HEK293 (cell line): ENCODE measurements around the gene OPCML.

Experiments
- CTCF ChIA-PET: fragments of 350-600 bp; formaldehyde crosslinking; extraction: SDS; loops from one replicate; lab custom pipeline; 2021; ENCODE audit warnings: antibody characterized with exemption; lab: Yijun Ruan, JAX
- POLR2A ChIA-PET: fragments of 300-600 bp; formaldehyde crosslinking; extraction: SDS; loops from one replicate; lab custom pipeline; 2020; ENCODE audit warnings: antibody characterized with exemption, inconsistent platforms; lab: Yijun Ruan, JAX
- H3K27ac ChIP-seq: fragments of 200-500 bp; sonication (Bioruptor generic); 2 replicates; pipeline ENCODE4 v1.5.1; 2014; ENCODE audit warnings: low read depth, low read length, control low read depth, inconsistent platforms; ENCODE audit errors: extremely low read depth
- H3K36me3 ChIP-seq, 2 experiments: fragments of 200-500 bp in 1 of 2; sonication (Bioruptor generic) in 1 of 2; 1 replicate in 1 of 2; 2 replicates in 1 of 2; pipeline ENCODE4 v1.5.1; 2014 to 2017; ENCODE audit warnings: inconsistent platforms in 2 of 2, low read length in 2 of 2; ENCODE audit not compliant: control insufficient read depth in 2 of 2, insufficient read depth in 1 of 2
- H3K4me1 ChIP-seq: fragments of 200-500 bp; sonication (Bioruptor generic); 2 replicates; pipeline ENCODE4 v1.5.1; 2014; ENCODE audit warnings: mild to moderate bottlenecking, low read length, inconsistent platforms; ENCODE audit not compliant: control insufficient read depth, insufficient read depth
- H3K4me3 ChIP-seq: 2 replicates; pipeline ENCODE4 v1.5.1; 2011; ENCODE audit warnings: low read depth, mild to moderate bottlenecking, control low read depth, low read length, moderate library complexity
- H3K9me3 ChIP-seq: fragments of 200-500 bp; sonication (Bioruptor generic); 2 replicates; pipeline ENCODE4 v1.5.1; 2014; ENCODE audit warnings: low read depth, low read length, inconsistent platforms; ENCODE audit not compliant: control insufficient read depth, insufficient read depth
- BCL11A ChIP-seq: fragments of 450-650 bp; formaldehyde crosslinking; IDR thresholded peaks from 2 replicates; pipeline ENCODE4 v1.5.1; 2016; ENCODE audit warnings: low read depth, missing biosample characterization, missing genetic modification characterization
- INSM2 ChIP-seq: fragments of 450-650 bp; formaldehyde crosslinking; IDR thresholded peaks from 2 replicates; pipeline ENCODE4 v1.5.1; 2016; ENCODE audit warnings: missing biosample characterization, missing genetic modification characterization
- KLF1 ChIP-seq: fragments of 450-650 bp; formaldehyde crosslinking; IDR thresholded peaks from 2 replicates; pipeline ENCODE4 v1.5.1; 2016; ENCODE audit warnings: missing biosample characterization, missing genetic modification characterization
- KLF8 ChIP-seq: fragments of 450-650 bp; formaldehyde crosslinking; IDR thresholded peaks from 2 replicates; pipeline ENCODE4 v1.5.1; 2016; ENCODE audit warnings: missing biosample characterization, missing genetic modification characterization
- PRDM1 ChIP-seq: fragments of 450-650 bp; formaldehyde crosslinking; IDR thresholded peaks from 2 replicates; pipeline ENCODE4; 2016; ENCODE audit warnings: missing biosample characterization, missing genetic modification characterization
- PRDM2 ChIP-seq: fragments of 450-650 bp; formaldehyde crosslinking; IDR thresholded peaks from 2 replicates; pipeline ENCODE4 v1.5.1; 2016; ENCODE audit warnings: missing biosample characterization, missing genetic modification characterization, borderline replicate concordance
- PRDM6 ChIP-seq: fragments of 450-650 bp; formaldehyde crosslinking; IDR thresholded peaks from 2 replicates; pipeline ENCODE4 v1.5.1; 2017; ENCODE audit warnings: missing biosample characterization, missing genetic modification characterization
- SP2 ChIP-seq: fragments of 450-650 bp; formaldehyde crosslinking; IDR thresholded peaks from 2 replicates; pipeline ENCODE4 v1.5.1; 2016; ENCODE audit warnings: missing biosample characterization, missing genetic modification characterization
- ZBTB10 ChIP-seq: fragments of 450-650 bp; formaldehyde crosslinking; IDR thresholded peaks from 2 replicates; pipeline ENCODE4 v1.5.1; 2016; ENCODE audit warnings: missing biosample characterization, missing genetic modification characterization
- ZBTB48 ChIP-seq: fragments of 450-650 bp; formaldehyde crosslinking; IDR thresholded peaks from 2 replicates; pipeline ENCODE4 v1.5.1; 2016; ENCODE audit warnings: missing biosample characterization, missing genetic modification characterization
- ZNF223 ChIP-seq: fragments of 450-650 bp; formaldehyde crosslinking; IDR thresholded peaks from 2 replicates; pipeline ENCODE4 v1.5.1; 2016; ENCODE audit warnings: missing biosample characterization, missing genetic modification characterization
- ZNF280D ChIP-seq: fragments of 450-650 bp; formaldehyde crosslinking; IDR thresholded peaks from 2 replicates; pipeline ENCODE4 v1.5.1; 2016; ENCODE audit warnings: missing biosample characterization, missing genetic modification characterization
- ZNF311 ChIP-seq: fragments of 450-650 bp; formaldehyde crosslinking; IDR thresholded peaks from 2 replicates; pipeline ENCODE4 v1.5.1; 2017; ENCODE audit warnings: missing biosample characterization, missing genetic modification characterization, borderline replicate concordance
- ZNF48 ChIP-seq: fragments of 450-650 bp; formaldehyde crosslinking; IDR thresholded peaks from 2 replicates; pipeline ENCODE4 v1.5.1; 2016; ENCODE audit warnings: missing biosample characterization, missing genetic modification characterization
- ZNF530 ChIP-seq: fragments of 450-650 bp; formaldehyde crosslinking; IDR thresholded peaks from 2 replicates; pipeline ENCODE4 v1.5.1; 2016; ENCODE audit warnings: low read depth, missing biosample characterization, missing genetic modification characterization
- ZNF677 ChIP-seq: fragments of 450-650 bp; IDR thresholded peaks from 2 replicates; pipeline ENCODE4 v1.5.0; 2018; ENCODE audit warnings: missing biosample characterization, mild to moderate bottlenecking, missing genetic modification characterization, moderate library complexity

OPCML gene

GRCh38 chr11:132821499-132821898 lies 710.8 kb downstream of the OPCML start:
- TF ChIP-seq KLF8 (tag by site-specific recombination), result no peak
- no peak for TF ChIP-seq ZNF223 (tag by site-specific recombination)
- no peak for TF ChIP-seq ZNF530 (tag by site-specific recombination)
- TF ChIP-seq ZNF48, result no peak
- no peak for TF ChIP-seq INSM2
- TF ChIP-seq PRDM6 (tag by site-specific recombination), result no peak
- Histone ChIP-seq H3K4me1 (no peaks in the 10 kb centered on the region), H3K27ac (no peak overlapping the region), H3K9me3 (no peaks in the 10 kb centered on the region), H3K4me3 (no peak overlapping the region), H3K36me3 (no peaks in the 10 kb centered on the region)
- ChIA-PET CTCF (no interaction called here), POLR2A (no interaction called here)

GRCh38 chr11:132821014-132821413 lies 711.3 kb downstream of the OPCML start:
- Histone ChIP-seq H3K27ac (no peak overlapping the region), H3K36me3 (no peaks in the 10 kb centered on the region)
- CTCF ChIA-PET, result no interaction called here
- TF ChIP-seq SP2 (tag by site-specific recombination) (no peak), KLF1 (tag by site-specific recombination) (no peak), PRDM2 (tag by site-specific recombination) (no peak), PRDM1 (tag by site-specific recombination) (no peak), ZNF677 (tag by site-specific recombination) (no peak), ZBTB10 (tag by site-specific recombination) (no peak), ZNF311 (tag by site-specific recombination) (no peak), ZNF280D (tag by site-specific recombination) (no peak), ZBTB48 (tag by site-specific recombination) (no peak), BCL11A (no peak)
- TF ChIP-seq, all 188 proteins: peak for 0
- Histone ChIP-seq H3K9me3 (no peaks in the 10 kb centered on the region), H3K4me1 (no peaks in the 10 kb centered on the region), H3K4me3 (no peak overlapping the region)
- POLR2A ChIA-PET, result no interaction called here
